A549 (cell line): ENCODE results near the gene ATP10B.

Experiments
- CHD4 ChIP-seq: fragments of 200-600 bp; sonication (generic); IDR thresholded peaks from 2 replicates; pipeline ENCODE4 v1.6.1; 2016; ENCODE audit warnings: antibody characterized with exemption, mild to moderate bottlenecking, borderline replicate concordance
- HDAC2 ChIP-seq: fragments of 200-600 bp; sonication (generic); IDR thresholded peaks from 2 replicates; pipeline ENCODE4 v1.6.1; 2016
- TF ChIP-seq, protein P1 (sequence below): fragments of >200 bp; sonication (Bioruptor Twin); formaldehyde crosslinking; IDR thresholded peaks from 3 replicates; pipeline ENCODE4 v1.5.1; 2016

DNA sequence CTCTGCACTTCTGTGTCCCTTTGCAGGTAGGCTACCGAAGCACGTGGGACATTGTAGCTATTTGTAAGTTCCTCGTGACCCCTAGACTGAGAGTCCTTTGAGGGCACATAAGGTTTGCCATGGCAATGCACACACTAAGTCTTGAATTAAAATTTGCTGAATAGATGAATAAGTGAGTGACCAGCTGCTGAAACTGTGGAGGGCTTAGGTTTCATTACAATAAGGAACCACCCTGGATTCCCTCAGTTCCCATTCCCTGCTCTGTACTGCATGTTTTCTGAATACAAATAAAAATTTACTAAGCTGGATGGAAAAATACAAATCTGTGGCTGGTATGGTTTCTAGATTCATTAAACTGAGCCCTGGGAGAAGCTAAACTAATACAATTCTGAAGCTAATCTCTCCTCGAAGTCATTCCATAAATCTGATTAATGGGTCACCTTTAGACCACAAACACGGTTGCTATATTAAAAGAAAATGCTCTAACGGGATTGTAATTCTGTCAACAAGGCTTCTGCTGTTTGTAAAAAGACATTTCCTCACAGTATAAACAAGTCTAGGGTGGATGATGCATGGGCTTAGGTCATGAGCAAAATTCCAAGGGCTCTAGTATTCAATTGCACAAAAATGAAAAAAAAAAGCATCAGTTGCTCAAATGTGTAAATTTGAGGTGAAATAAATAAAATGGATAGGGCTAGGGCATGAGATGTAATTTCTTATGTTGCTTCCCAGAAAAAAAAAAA, 172.3 kb downstream of the ATP10B start:
- TF ChIP-seq CHD4 (no peak), HDAC2 (no peak)
- TF ChIP-seq, protein P1, sequence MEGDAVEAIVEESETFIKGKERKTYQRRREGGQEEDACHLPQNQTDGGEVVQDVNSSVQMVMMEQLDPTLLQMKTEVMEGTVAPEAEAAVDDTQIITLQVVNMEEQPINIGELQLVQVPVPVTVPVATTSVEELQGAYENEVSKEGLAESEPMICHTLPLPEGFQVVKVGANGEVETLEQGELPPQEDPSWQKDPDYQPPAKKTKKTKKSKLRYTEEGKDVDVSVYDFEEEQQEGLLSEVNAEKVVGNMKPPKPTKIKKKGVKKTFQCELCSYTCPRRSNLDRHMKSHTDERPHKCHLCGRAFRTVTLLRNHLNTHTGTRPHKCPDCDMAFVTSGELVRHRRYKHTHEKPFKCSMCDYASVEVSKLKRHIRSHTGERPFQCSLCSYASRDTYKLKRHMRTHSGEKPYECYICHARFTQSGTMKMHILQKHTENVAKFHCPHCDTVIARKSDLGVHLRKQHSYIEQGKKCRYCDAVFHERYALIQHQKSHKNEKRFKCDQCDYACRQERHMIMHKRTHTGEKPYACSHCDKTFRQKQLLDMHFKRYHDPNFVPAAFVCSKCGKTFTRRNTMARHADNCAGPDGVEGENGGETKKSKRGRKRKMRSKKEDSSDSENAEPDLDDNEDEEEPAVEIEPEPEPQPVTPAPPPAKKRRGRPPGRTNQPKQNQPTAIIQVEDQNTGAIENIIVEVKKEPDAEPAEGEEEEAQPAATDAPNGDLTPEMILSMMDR: no peak
